ENCODE measurements around the gene BRMS1L. TPM values are rescaled to one million over a fixed set of nuclear protein-coding genes. Genes with fewer than 3 reads are reported as not detected.

The BRMS1L gene
- total and polyA plus RNA-seq, 2 donors from 2014 or later, result 7.3 to 9.0 TPM

Other genes starting within 250 kb of the BRMS1L start
- 78.7 TPM for gene RALGAPA1, start 17.0 kb upstream of the BRMS1L start, total RNA-seq
- 13.3 TPM for gene RALGAPA1, start 17.0 kb upstream of the BRMS1L start, polyA plus RNA-seq (ENCODE audit: insufficient read depth, low read depth, low replicate concordance)

Measured in kidney (tissue), 2 donors.